HEK293 (cell line): ENCODE measurements around the gene TOX4.

ENCODE experiments used
- GFI1B ChIP-seq: fragments of 450-650 bp; formaldehyde crosslinking; IDR thresholded peaks from 2 replicates; pipeline ENCODE4 v1.5.1; 2016; ENCODE audit warnings: missing biosample characterization, missing genetic modification characterization
- HOXC10 ChIP-seq: sonication (generic); formaldehyde crosslinking; IDR thresholded peaks from 2 replicates; pipeline ENCODE4 v1.8.1; 2023; ENCODE audit warnings: mild to moderate bottlenecking, missing genetic modification reagents
- PRDM1 ChIP-seq: fragments of 450-650 bp; formaldehyde crosslinking; IDR thresholded peaks from 2 replicates; pipeline ENCODE4; 2016; ENCODE audit warnings: missing biosample characterization, missing genetic modification characterization
- SP3 ChIP-seq: fragments of 450-650 bp; formaldehyde crosslinking; IDR thresholded peaks from 2 replicates; pipeline ENCODE4 v1.5.1; 2016; ENCODE audit warnings: missing biosample characterization, missing genetic modification characterization
- WT1 ChIP-seq: fragments of 450-650 bp; formaldehyde crosslinking; IDR thresholded peaks from 2 replicates; pipeline ENCODE4 v1.5.1; 2016; ENCODE audit warnings: missing biosample characterization, missing genetic modification characterization
- ZBTB8A ChIP-seq: fragments of 450-650 bp; formaldehyde crosslinking; IDR thresholded peaks from 2 replicates; pipeline ENCODE4 v1.5.1; 2016; ENCODE audit warnings: missing biosample characterization, missing genetic modification characterization
- ZIC2 ChIP-seq: fragments of 450-650 bp; formaldehyde crosslinking; IDR thresholded peaks from 2 replicates; pipeline ENCODE4 v1.5.1; 2016; ENCODE audit warnings: missing biosample characterization, missing genetic modification characterization
- ZNF157 ChIP-seq: fragments of 450-650 bp; formaldehyde crosslinking; IDR thresholded peaks from 2 replicates; pipeline ENCODE4 v1.5.1; 2016; ENCODE audit warnings: missing biosample characterization, missing genetic modification characterization
- ZNF19 ChIP-seq: fragments of 450-650 bp; formaldehyde crosslinking; IDR thresholded peaks from 2 replicates; pipeline ENCODE4; 2016; ENCODE audit warnings: missing biosample characterization, missing genetic modification characterization, low read depth
- ZNF239 ChIP-seq: fragments of 450-650 bp; formaldehyde crosslinking; IDR thresholded peaks from 2 replicates; pipeline ENCODE4 v1.5.1; 2016; ENCODE audit warnings: missing biosample characterization, missing genetic modification characterization
- ZNF248 ChIP-seq: fragments of 450-650 bp; formaldehyde crosslinking; IDR thresholded peaks from 2 replicates; pipeline ENCODE4 v1.5.1; 2017; ENCODE audit warnings: missing biosample characterization, missing genetic modification characterization
- ZNF335 ChIP-seq: fragments of 450-650 bp; formaldehyde crosslinking; conservative IDR thresholded peaks from 2 replicates; pipeline ENCODE4 v1.5.1; 2016; ENCODE audit warnings: missing biosample characterization, missing genetic modification characterization
- ZNF391 ChIP-seq: fragments of 450-650 bp; formaldehyde crosslinking; IDR thresholded peaks from 2 replicates; pipeline ENCODE4 v1.5.1; 2016; ENCODE audit warnings: low read depth, missing biosample characterization, missing genetic modification characterization, borderline replicate concordance
- ZNF548 ChIP-seq: fragments of 450-650 bp; formaldehyde crosslinking; IDR thresholded peaks from 2 replicates; pipeline ENCODE4 v1.5.1; 2016; ENCODE audit warnings: missing biosample characterization, missing genetic modification characterization
- ZNF600 ChIP-seq: fragments of 450-650 bp; formaldehyde crosslinking; IDR thresholded peaks from 2 replicates; pipeline ENCODE4 v1.5.1; 2016; ENCODE audit warnings: missing biosample characterization, missing genetic modification characterization
- ZNF626 ChIP-seq: fragments of 450-650 bp; sonication (Bioruptor Pico); formaldehyde crosslinking; IDR thresholded peaks from 2 replicates; pipeline ENCODE4 v1.5.1; 2018; ENCODE audit warnings: missing biosample characterization, missing genetic modification characterization, inconsistent platforms
- ZNF654 ChIP-seq: fragments of 450-650 bp; formaldehyde crosslinking; IDR thresholded peaks from 2 replicates; pipeline ENCODE4 v1.5.1; 2016; ENCODE audit warnings: low read depth, missing biosample characterization, missing genetic modification characterization
- ZNF670 ChIP-seq: fragments of 450-650 bp; formaldehyde crosslinking; IDR thresholded peaks from 2 replicates; pipeline ENCODE4 v1.5.1; 2016; ENCODE audit warnings: missing biosample characterization, missing genetic modification characterization, low read depth
- ZNF785 ChIP-seq: fragments of 450-650 bp; formaldehyde crosslinking; IDR thresholded peaks from 2 replicates; pipeline ENCODE4 v1.5.1; 2016; ENCODE audit warnings: missing biosample characterization, missing genetic modification characterization
- TF ChIP-seq, protein P1 (sequence below): fragments of 450-650 bp; IDR thresholded peaks from 2 replicates; pipeline ENCODE4 v1.5.1; 2018; ENCODE audit warnings: missing biosample characterization, missing genetic modification characterization
- TF ChIP-seq, protein P2 (sequence below): fragments of 450-650 bp; formaldehyde crosslinking; IDR thresholded peaks from 2 replicates; pipeline ENCODE4 v1.5.1; 2016; ENCODE audit warnings: missing biosample characterization, missing genetic modification characterization
- TF ChIP-seq, protein P3 (sequence below): fragments of 450-650 bp; formaldehyde crosslinking; IDR thresholded peaks from 2 replicates; pipeline ENCODE4 v1.5.1; 2016; ENCODE audit warnings: missing biosample characterization, missing genetic modification characterization
- TF ChIP-seq, protein P4 (sequence below): fragments of 450-650 bp; formaldehyde crosslinking; IDR thresholded peaks from 2 replicates; pipeline ENCODE4 v1.5.1; 2017; ENCODE audit warnings: missing biosample characterization, missing genetic modification characterization
- TF ChIP-seq, protein P5 (sequence below): fragments of 450-650 bp; formaldehyde crosslinking; IDR thresholded peaks from 2 replicates; pipeline ENCODE4 v1.5.1; 2016; ENCODE audit warnings: missing biosample characterization, missing genetic modification characterization
- TF ChIP-seq, protein P6 (sequence below): IDR thresholded peaks from 2 replicates; pipeline ENCODE4 v1.6.1; 2011; ENCODE audit warnings: mild to moderate bottlenecking, low read depth, low read length, borderline replicate concordance
- TF ChIP-seq, protein P7 (sequence below): fragments of 450-650 bp; formaldehyde crosslinking; IDR thresholded peaks from 2 replicates; pipeline ENCODE4 v1.5.1; 2017; ENCODE audit warnings: missing biosample characterization, mild to moderate bottlenecking, missing genetic modification characterization, moderate library complexity
- TF ChIP-seq, protein P8 (sequence below): fragments of 450-650 bp; formaldehyde crosslinking; IDR thresholded peaks from 2 replicates; pipeline ENCODE4 v1.5.1; 2017; ENCODE audit warnings: missing biosample characterization, missing genetic modification characterization

TOX4 gene

DNA sequence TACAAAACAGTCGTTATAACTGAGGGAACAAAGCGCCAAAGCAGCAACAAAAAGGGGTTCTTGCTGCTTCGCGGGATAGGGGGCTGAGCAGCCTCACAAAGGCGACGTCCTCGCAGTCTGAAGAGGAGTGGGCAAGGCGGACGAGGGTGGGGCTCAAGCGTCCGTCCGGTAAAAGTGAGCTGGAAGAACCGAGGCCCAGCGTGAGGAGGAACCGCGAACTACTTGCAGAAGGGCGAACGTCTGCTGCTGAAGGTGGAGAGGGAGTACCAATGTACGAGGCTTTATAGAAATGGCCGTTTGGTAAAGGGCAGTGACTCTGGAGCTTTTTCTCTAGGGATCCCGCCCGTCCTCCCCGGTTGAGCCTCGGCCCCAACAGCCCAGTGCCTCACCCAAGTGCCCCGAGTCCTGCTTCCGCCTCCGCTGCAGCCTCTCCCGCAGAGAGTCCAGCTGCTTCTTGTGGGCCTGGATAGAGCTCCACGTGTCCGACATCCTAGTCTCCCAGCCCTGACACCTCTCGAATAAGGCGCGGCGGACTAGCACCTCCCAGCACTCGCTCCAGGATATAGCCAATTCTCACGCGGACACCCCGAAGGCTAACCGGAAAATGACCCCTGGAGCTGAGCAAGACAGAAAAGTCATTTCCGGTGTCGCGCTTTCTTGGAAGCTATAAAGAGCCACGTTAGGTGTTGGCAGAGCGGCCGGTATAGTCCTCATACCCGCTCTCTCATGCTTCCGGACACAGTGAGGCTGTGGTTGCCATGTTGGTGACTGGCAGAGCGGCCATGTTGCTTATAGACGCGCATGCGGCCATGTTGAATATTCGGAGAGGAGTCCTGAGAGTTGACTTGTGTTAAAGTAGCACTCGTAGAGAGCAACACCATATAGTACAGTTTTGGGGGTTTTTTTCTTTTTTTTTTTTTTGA, 34.0 kb downstream of the TOX4 start, which contains the start of gene METTL3 (continued):
- TF ChIP-seq, protein P1, sequence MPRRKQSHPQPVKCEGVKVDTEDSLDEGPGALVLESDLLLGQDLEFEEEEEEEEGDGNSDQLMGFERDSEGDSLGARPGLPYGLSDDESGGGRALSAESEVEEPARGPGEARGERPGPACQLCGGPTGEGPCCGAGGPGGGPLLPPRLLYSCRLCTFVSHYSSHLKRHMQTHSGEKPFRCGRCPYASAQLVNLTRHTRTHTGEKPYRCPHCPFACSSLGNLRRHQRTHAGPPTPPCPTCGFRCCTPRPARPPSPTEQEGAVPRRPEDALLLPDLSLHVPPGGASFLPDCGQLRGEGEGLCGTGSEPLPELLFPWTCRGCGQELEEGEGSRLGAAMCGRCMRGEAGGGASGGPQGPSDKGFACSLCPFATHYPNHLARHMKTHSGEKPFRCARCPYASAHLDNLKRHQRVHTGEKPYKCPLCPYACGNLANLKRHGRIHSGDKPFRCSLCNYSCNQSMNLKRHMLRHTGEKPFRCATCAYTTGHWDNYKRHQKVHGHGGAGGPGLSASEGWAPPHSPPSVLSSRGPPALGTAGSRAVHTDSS (tag by site-specific recombination): no peak
- TF ChIP-seq, protein P2, sequence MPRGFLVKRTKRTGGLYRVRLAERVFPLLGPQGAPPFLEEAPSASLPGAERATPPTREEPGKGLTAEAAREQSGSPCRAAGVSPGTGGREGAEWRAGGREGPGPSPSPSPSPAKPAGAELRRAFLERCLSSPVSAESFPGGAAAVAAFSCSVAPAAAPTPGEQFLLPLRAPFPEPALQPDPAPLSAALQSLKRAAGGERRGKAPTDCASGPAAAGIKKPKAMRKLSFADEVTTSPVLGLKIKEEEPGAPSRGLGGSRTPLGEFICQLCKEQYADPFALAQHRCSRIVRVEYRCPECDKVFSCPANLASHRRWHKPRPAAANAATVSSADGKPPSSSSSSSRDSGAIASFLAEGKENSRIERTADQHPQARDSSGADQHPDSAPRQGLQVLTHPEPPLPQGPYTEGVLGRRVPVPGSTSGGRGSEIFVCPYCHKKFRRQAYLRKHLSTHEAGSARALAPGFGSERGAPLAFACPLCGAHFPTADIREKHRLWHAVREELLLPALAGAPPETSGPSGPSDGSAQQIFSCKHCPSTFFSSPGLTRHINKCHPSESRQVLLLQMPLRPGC (tag by site-specific recombination): 0 out of 2 replicates have a peak, but pooled peaks have one; percentile 19
- TF ChIP-seq ZNF670 (no peak), SP3 (tag by site-specific recombination) (peak; percentile 77), ZNF785 (no peak), ZNF157 (no peak), ZNF548 (no peak), GFI1B (tag by site-specific recombination) (no peak), PRDM1 (no peak), ZNF239 (tag by site-specific recombination) (no peak), ZNF248 (tag by site-specific recombination) (no peak), ZNF654 (no peak), ZNF626 (tag by site-specific recombination) (no peak), HOXC10 (no peak), ZNF391 (tag by site-specific recombination) (peak; percentile 12; the same call in 1 of the 2 replicates), ZIC2 (tag by site-specific recombination) (peak; percentile 64), ZBTB8A (tag by site-specific recombination) (peak; percentile 18; the same call in 1 of the 2 replicates), ZNF19 (tag by site-specific recombination) (no peak), ZNF335 (tag by site-specific recombination) (peak; percentile 86), WT1 (peak; percentile 19; the same call in 1 of the 2 replicates), ZNF600 (tag by site-specific recombination) (0 out of 2 replicates have a peak, but pooled peaks have one; percentile 34)
- TF ChIP-seq, protein P3, sequence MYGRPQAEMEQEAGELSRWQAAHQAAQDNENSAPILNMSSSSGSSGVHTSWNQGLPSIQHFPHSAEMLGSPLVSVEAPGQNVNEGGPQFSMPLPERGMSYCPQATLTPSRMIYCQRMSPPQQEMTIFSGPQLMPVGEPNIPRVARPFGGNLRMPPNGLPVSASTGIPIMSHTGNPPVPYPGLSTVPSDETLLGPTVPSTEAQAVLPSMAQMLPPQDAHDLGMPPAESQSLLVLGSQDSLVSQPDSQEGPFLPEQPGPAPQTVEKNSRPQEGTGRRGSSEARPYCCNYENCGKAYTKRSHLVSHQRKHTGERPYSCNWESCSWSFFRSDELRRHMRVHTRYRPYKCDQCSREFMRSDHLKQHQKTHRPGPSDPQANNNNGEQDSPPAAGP (tag by site-specific recombination): peak; percentile 53; the same call in 1 of the 2 replicates
- TF ChIP-seq, protein P4, sequence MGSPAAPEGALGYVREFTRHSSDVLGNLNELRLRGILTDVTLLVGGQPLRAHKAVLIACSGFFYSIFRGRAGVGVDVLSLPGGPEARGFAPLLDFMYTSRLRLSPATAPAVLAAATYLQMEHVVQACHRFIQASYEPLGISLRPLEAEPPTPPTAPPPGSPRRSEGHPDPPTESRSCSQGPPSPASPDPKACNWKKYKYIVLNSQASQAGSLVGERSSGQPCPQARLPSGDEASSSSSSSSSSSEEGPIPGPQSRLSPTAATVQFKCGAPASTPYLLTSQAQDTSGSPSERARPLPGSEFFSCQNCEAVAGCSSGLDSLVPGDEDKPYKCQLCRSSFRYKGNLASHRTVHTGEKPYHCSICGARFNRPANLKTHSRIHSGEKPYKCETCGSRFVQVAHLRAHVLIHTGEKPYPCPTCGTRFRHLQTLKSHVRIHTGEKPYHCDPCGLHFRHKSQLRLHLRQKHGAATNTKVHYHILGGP (tag by site-specific recombination): no peak
- TF ChIP-seq, protein P5, sequence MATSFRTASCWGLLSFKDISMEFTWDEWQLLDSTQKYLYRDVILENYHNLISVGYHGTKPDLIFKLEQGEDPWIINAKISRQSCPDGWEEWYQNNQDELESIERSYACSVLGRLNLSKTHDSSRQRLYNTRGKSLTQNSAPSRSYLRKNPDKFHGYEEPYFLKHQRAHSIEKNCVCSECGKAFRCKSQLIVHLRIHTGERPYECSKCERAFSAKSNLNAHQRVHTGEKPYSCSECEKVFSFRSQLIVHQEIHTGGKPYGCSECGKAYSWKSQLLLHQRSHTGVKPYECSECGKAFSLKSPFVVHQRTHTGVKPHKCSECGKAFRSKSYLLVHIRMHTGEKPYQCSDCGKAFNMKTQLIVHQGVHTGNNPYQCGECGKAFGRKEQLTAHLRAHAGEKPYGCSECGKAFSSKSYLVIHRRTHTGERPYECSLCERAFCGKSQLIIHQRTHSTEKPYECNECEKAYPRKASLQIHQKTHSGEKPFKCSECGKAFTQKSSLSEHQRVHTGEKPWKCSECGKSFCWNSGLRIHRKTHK: no peak
- TF ChIP-seq, protein P6, sequence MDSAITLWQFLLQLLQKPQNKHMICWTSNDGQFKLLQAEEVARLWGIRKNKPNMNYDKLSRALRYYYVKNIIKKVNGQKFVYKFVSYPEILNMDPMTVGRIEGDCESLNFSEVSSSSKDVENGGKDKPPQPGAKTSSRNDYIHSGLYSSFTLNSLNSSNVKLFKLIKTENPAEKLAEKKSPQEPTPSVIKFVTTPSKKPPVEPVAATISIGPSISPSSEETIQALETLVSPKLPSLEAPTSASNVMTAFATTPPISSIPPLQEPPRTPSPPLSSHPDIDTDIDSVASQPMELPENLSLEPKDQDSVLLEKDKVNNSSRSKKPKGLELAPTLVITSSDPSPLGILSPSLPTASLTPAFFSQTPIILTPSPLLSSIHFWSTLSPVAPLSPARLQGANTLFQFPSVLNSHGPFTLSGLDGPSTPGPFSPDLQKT: peak; percentile 71
- TF ChIP-seq, protein P7, sequence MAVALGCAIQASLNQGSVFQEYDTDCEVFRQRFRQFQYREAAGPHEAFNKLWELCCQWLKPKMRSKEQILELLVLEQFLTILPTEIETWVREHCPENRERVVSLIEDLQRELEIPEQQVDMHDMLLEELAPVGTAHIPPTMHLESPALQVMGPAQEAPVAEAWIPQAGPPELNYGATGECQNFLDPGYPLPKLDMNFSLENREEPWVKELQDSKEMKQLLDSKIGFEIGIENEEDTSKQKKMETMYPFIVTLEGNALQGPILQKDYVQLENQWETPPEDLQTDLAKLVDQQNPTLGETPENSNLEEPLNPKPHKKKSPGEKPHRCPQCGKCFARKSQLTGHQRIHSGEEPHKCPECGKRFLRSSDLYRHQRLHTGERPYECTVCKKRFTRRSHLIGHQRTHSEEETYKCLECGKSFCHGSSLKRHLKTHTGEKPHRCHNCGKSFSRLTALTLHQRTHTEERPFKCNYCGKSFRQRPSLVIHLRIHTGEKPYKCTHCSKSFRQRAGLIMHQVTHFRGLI (tag by site-specific recombination): no peak
- TF ChIP-seq, protein P8, sequence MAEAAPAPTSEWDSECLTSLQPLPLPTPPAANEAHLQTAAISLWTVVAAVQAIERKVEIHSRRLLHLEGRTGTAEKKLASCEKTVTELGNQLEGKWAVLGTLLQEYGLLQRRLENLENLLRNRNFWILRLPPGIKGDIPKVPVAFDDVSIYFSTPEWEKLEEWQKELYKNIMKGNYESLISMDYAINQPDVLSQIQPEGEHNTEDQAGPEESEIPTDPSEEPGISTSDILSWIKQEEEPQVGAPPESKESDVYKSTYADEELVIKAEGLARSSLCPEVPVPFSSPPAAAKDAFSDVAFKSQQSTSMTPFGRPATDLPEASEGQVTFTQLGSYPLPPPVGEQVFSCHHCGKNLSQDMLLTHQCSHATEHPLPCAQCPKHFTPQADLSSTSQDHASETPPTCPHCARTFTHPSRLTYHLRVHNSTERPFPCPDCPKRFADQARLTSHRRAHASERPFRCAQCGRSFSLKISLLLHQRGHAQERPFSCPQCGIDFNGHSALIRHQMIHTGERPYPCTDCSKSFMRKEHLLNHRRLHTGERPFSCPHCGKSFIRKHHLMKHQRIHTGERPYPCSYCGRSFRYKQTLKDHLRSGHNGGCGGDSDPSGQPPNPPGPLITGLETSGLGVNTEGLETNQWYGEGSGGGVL (tag by site-specific recombination): no peak
